Measurements from ENCODE around the gene PADI6.

DNA sequence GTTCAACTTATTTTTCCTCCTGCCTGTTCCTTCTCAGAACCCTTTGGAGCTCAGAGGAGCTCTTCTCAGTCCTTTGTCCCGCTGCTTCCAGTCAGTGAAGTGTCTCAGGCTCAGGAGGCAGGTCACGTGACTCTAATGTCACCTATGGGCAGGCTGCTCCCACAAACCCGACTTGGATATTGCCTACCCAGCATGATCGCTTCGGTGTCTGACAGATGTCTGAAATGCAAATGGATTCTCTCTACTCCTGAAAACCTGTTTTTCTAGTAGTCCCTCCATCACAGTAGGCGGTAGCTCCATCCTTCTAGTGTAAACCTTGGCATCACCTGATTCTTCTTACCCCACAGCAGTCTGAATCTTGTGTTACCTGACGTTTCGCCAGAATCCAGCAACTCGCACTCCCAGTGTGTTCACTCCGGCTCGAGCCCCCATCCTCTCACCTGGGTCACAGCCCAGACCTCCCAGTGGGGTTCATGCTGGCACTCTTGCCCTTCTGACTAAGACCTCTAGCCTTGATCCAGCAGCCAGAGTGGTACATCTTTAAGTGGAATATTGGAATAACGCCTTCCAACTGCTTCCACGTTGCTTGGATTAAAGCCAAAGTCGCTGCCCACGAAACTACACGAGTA, 5.4 kb downstream of the PADI6 start:
- no peak for TF ChIP-seq CHD2 (IDR thresholded peaks at IDR 0.05; ENCODE audit: low read length, partially characterized antibody)
- no peak for TF ChIP-seq TAF1 (IDR thresholded peaks at IDR 0.05; ENCODE audit: borderline replicate concordance, low read depth, low read length)
- TF ChIP-seq POLR2AphosphoS5 (IDR thresholded peaks at IDR 0.05; ENCODE audit: low read depth, low read length): no peak
- no peak for TF ChIP-seq EZH2phosphoT487 (IDR thresholded peaks at IDR 0.05; ENCODE audit: borderline replicate concordance, low read depth)
- TF ChIP-seq, protein P1, sequence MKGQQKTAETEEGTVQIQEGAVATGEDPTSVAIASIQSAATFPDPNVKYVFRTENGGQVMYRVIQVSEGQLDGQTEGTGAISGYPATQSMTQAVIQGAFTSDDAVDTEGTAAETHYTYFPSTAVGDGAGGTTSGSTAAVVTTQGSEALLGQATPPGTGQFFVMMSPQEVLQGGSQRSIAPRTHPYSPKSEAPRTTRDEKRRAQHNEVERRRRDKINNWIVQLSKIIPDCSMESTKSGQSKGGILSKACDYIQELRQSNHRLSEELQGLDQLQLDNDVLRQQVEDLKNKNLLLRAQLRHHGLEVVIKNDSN (IDR thresholded peaks at IDR 0.05; ENCODE audit: borderline replicate concordance, low read depth): no peak
- no peak for TF ChIP-seq NFIC (IDR thresholded peaks at IDR 0.05; ENCODE audit: borderline replicate concordance)
- TF ChIP-seq, protein P2, sequence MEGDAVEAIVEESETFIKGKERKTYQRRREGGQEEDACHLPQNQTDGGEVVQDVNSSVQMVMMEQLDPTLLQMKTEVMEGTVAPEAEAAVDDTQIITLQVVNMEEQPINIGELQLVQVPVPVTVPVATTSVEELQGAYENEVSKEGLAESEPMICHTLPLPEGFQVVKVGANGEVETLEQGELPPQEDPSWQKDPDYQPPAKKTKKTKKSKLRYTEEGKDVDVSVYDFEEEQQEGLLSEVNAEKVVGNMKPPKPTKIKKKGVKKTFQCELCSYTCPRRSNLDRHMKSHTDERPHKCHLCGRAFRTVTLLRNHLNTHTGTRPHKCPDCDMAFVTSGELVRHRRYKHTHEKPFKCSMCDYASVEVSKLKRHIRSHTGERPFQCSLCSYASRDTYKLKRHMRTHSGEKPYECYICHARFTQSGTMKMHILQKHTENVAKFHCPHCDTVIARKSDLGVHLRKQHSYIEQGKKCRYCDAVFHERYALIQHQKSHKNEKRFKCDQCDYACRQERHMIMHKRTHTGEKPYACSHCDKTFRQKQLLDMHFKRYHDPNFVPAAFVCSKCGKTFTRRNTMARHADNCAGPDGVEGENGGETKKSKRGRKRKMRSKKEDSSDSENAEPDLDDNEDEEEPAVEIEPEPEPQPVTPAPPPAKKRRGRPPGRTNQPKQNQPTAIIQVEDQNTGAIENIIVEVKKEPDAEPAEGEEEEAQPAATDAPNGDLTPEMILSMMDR (IDR thresholded peaks at IDR 0.05): no peak
- TF ChIP-seq, protein P3, sequence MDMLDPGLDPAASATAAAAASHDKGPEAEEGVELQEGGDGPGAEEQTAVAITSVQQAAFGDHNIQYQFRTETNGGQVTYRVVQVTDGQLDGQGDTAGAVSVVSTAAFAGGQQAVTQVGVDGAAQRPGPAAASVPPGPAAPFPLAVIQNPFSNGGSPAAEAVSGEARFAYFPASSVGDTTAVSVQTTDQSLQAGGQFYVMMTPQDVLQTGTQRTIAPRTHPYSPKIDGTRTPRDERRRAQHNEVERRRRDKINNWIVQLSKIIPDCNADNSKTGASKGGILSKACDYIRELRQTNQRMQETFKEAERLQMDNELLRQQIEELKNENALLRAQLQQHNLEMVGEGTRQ (IDR thresholded peaks at IDR 0.05; ENCODE audit: borderline replicate concordance, low read depth, low read length): no peak
- no peak for TF ChIP-seq TEAD4 (IDR thresholded peaks at IDR 0.05; ENCODE audit: borderline replicate concordance, insufficient read depth)
- TF ChIP-seq NRF1 (IDR thresholded peaks at IDR 0.05; ENCODE audit: low read depth, low read length): no peak
- TF ChIP-seq SMC3 (IDR thresholded peaks at IDR 0.05; ENCODE audit: low read depth, low read length): no peak
- TF ChIP-seq YY1 (IDR thresholded peaks at IDR 0.05; ENCODE audit: low read depth): no peak
